ENCODE results near the gene BCL2L12.
A peak's percentile ranks its signal among the peaks of the same experiment; 100 is the strongest.

BCL2L12 gene

GRCh38 chr19:49677231-49677900 lies 11.6 kb downstream of the BCL2L12 start, which contains the start of gene PRMT1 (continued):
- TF ChIP-seq ZNF169 (tag by site-specific recombination; IDR thresholded peaks at IDR 0.05): no peak; the same call in 1 of the 2 replicates
- TF ChIP-seq REPIN1 (tag by site-specific recombination; IDR thresholded peaks at IDR 0.05; ENCODE audit: low read depth): no peak
- TF ChIP-seq ZNF48 (tag by site-specific recombination; IDR thresholded peaks at IDR 0.05): no peak
- TF ChIP-seq ZNF157 (tag by site-specific recombination; IDR thresholded peaks at IDR 0.05): no peak; the same call in 1 of the 2 replicates
- TF ChIP-seq ZNF112 (tag by site-specific recombination; IDR thresholded peaks at IDR 0.05): no peak
- TF ChIP-seq ZSCAN5A (tag by site-specific recombination; IDR thresholded peaks at IDR 0.05): no peak
- TF ChIP-seq ZNF24 (tag by site-specific recombination; IDR thresholded peaks at IDR 0.05): no peak
- TF ChIP-seq, protein P1, sequence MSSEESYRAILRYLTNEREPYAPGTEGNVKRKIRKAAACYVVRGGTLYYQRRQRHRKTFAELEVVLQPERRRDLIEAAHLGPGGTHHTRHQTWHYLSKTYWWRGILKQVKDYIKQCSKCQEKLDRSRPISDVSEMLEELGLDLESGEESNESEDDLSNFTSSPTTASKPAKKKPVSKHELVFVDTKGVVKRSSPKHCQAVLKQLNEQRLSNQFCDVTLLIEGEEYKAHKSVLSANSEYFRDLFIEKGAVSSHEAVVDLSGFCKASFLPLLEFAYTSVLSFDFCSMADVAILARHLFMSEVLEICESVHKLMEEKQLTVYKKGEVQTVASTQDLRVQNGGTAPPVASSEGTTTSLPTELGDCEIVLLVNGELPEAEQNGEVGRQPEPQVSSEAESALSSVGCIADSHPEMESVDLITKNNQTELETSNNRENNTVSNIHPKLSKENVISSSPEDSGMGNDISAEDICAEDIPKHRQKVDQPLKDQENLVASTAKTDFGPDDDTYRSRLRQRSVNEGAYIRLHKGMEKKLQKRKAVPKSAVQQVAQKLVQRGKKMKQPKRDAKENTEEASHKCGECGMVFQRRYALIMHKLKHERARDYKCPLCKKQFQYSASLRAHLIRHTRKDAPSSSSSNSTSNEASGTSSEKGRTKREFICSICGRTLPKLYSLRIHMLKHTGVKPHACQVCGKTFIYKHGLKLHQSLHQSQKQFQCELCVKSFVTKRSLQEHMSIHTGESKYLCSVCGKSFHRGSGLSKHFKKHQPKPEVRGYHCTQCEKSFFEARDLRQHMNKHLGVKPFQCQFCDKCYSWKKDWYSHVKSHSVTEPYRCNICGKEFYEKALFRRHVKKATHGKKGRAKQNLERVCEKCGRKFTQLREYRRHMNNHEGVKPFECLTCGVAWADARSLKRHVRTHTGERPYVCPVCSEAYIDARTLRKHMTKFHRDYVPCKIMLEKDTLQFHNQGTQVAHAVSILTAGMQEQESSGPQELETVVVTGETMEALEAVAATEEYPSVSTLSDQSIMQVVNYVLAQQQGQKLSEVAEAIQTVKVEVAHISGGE (tag by site-specific recombination; conservative IDR thresholded peaks at IDR 0.05; ENCODE audit: low read depth): peak; percentile 62; the same call in 1 of the 2 replicates
- no peak; the same call in 1 of the 2 replicates for TF ChIP-seq ZNF449 (tag by site-specific recombination; IDR thresholded peaks at IDR 0.05)
- no peak for TF ChIP-seq GLI2 (tag by site-specific recombination; IDR thresholded peaks at IDR 0.05; ENCODE audit: borderline replicate concordance, low read depth)
- no peak for TF ChIP-seq ZSCAN23 (tag by site-specific recombination; IDR thresholded peaks at IDR 0.05)
- no peak for TF ChIP-seq ZNF211 (tag by site-specific recombination; IDR thresholded peaks at IDR 0.05; ENCODE audit: low read depth)
- TF ChIP-seq, protein P2, sequence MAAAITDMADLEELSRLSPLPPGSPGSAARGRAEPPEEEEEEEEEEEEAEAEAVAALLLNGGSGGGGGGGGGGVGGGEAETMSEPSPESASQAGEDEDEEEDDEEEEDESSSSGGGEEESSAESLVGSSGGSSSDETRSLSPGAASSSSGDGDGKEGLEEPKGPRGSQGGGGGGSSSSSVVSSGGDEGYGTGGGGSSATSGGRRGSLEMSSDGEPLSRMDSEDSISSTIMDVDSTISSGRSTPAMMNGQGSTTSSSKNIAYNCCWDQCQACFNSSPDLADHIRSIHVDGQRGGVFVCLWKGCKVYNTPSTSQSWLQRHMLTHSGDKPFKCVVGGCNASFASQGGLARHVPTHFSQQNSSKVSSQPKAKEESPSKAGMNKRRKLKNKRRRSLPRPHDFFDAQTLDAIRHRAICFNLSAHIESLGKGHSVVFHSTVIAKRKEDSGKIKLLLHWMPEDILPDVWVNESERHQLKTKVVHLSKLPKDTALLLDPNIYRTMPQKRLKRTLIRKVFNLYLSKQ (tag by site-specific recombination; IDR thresholded peaks at IDR 0.05; ENCODE audit: borderline replicate concordance): no peak
- peak; percentile 21; the same call in 1 of the 2 replicates for TF ChIP-seq INSM2 (tag by site-specific recombination; IDR thresholded peaks at IDR 0.05)
- TF ChIP-seq ZNF514 (tag by site-specific recombination; IDR thresholded peaks at IDR 0.05): no peak
- peak; percentile 65; the same call in 1 of the 2 replicates for TF ChIP-seq ZSCAN30 (tag by site-specific recombination; IDR thresholded peaks at IDR 0.05)
- TF ChIP-seq HOXC10 (CRISPR knock-in tag; IDR thresholded peaks at IDR 0.05): no peak
- peak; percentile 68; the same call in 1 of the 2 replicates for TF ChIP-seq ZBTB48 (tag by site-specific recombination; IDR thresholded peaks at IDR 0.05)
- TF ChIP-seq ZNF433 (tag by site-specific recombination; IDR thresholded peaks at IDR 0.05; ENCODE audit: low read depth): no peak
- no peak for TF ChIP-seq ZNF266 (tag by site-specific recombination; IDR thresholded peaks at IDR 0.05; ENCODE audit: low read depth)
- TF ChIP-seq, protein P3, sequence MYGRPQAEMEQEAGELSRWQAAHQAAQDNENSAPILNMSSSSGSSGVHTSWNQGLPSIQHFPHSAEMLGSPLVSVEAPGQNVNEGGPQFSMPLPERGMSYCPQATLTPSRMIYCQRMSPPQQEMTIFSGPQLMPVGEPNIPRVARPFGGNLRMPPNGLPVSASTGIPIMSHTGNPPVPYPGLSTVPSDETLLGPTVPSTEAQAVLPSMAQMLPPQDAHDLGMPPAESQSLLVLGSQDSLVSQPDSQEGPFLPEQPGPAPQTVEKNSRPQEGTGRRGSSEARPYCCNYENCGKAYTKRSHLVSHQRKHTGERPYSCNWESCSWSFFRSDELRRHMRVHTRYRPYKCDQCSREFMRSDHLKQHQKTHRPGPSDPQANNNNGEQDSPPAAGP (tag by site-specific recombination; IDR thresholded peaks at IDR 0.05): peak; percentile 63
- TF ChIP-seq MZF1 (tag by site-specific recombination; IDR thresholded peaks at IDR 0.05; ENCODE audit: borderline replicate concordance): no peak
- TF ChIP-seq EGR2 (tag by site-specific recombination; IDR thresholded peaks at IDR 0.05; ENCODE audit: low read depth): peak; percentile 92
- TF ChIP-seq, protein P4, sequence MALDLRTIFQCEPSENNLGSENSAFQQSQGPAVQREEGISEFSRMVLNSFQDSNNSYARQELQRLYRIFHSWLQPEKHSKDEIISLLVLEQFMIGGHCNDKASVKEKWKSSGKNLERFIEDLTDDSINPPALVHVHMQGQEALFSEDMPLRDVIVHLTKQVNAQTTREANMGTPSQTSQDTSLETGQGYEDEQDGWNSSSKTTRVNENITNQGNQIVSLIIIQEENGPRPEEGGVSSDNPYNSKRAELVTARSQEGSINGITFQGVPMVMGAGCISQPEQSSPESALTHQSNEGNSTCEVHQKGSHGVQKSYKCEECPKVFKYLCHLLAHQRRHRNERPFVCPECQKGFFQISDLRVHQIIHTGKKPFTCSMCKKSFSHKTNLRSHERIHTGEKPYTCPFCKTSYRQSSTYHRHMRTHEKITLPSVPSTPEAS (tag by site-specific recombination; IDR thresholded peaks at IDR 0.05): 0 out of 2 replicates have a peak, but pooled peaks have one; percentile 27
- TF ChIP-seq HOXD13 (CRISPR knock-in tag; IDR thresholded peaks at IDR 0.05; ENCODE audit: borderline replicate concordance): no peak
- no peak for TF ChIP-seq ZFP41 (tag by site-specific recombination; IDR thresholded peaks at IDR 0.05; ENCODE audit: borderline replicate concordance)
- TF ChIP-seq HOXA7 (CRISPR knock-in tag; IDR thresholded peaks at IDR 0.05; ENCODE audit: borderline replicate concordance): no peak
- no peak; the same call in 1 of the 2 replicates for TF ChIP-seq ZBTB21 (tag by site-specific recombination; IDR thresholded peaks at IDR 0.05)
